Ovary (tissue), 9 donors: ENCODE measurements around the gene NCAN. TPM values are rescaled to one million over a fixed set of nuclear protein-coding genes. Genes with fewer than 3 reads are reported as not detected.

Experiments
- DNase-seq, 5 donors: peaks; one replicate each; pipeline ENCODE4 v3.0.0-alpha.2; 2019 to 2020
- H3K27ac ChIP-seq, 2 donors: fragments of 200-600 bp; one replicate each; pipeline versions ENCODE4 v1.5.1 to v1.8.0; 2019 to 2022
- H3K27me3 ChIP-seq: fragments of 200-600 bp; one replicate; pipeline ENCODE4 v1.8.0; 2022
- H3K36me3 ChIP-seq: fragments of 200-600 bp; sonication (generic); one replicate; pipeline ENCODE4 v1.5.1; 2019
- H3K4me1 ChIP-seq: one replicate; pipeline ENCODE4 v1.8.1; 2013; ENCODE audit warnings: mild to moderate bottlenecking, moderate library complexity; ENCODE audit not compliant: insufficient read depth
- H3K4me3 ChIP-seq: fragments of 200-600 bp; sonication (generic); one replicate; pipeline ENCODE4 v1.5.1; 2017
- H3K9me3 ChIP-seq, 2 donors: fragments of 200-600 bp in 1 of 2; sonication (generic) in 1 of 2; one replicate each; pipeline versions ENCODE4 v1.5.1 to v1.8.1; 2013 to 2019; ENCODE audit warnings: mild to moderate bottlenecking in 1 of 2, moderate library complexity in 1 of 2
- CTCF ChIP-seq, 3 donors: fragments of 450-650 bp in 2 of 3; fragments of 200-600 bp in 1 of 3; IDR thresholded peaks; one replicate each; pipeline versions ENCODE4 v1.5.1 to v1.8.0; 2016 to 2022; ENCODE audit warnings: antibody characterized with exemption in 3 of 3, mild to moderate bottlenecking in 1 of 3
- EP300 ChIP-seq: sonication (generic); formaldehyde crosslinking; IDR thresholded peaks from one replicate; pipeline ENCODE4 v1.6.1; 2017; ENCODE audit warnings: antibody characterized with exemption
- POLR2A ChIP-seq: fragments of 450-650 bp; IDR thresholded peaks from one replicate; pipeline ENCODE4 v1.6.1; 2017; ENCODE audit warnings: antibody characterized with exemption, mild to moderate bottlenecking, moderate library complexity
- WGBS, 3 donors: extraction: QIAGEN DNeasy Blood & Tissue Kit in 1 of 3; methylation state at CpG; one replicate each; pipeline versions ENCODE4 v1.1.5 to v1.1.7; 2013 to 2017; 5-methylcytosine and 5-hydroxymethylcytosine counted together
- intact Hi-C, 4 donors: fragments of 100-400 bp; cut with DNase I; formaldehyde crosslinking; loops; one replicate each; pipeline versions ENCODE4 v1.11.0 to v1.15.1; 2022 to 2023
- polyA plus RNA-seq, 2 donors: library from polyadenylated mRNA; stranded (reverse); fragments of 200-250 nt in 1 of 2; fragments of 350-450 nt in 1 of 2; fragmentation: Illumina TruSeq in 1 of 2; extraction: RNeasy Lipid Tissue Mini Kit (QIAGEN cat#74804) in 1 of 2; gene quantifications; one replicate each; pipeline ENCODE4 v1.2.3, GENCODE V29; 2013 to 2014
- total RNA-seq, 7 donors: library from RNA; depleted of rRNA in 2 of 7; stranded (reverse); fragments of >200 nt in 2 of 7; fragmentation: NEBNext Ultra II Directional in 3 of 7; extraction: Animal tissue kit (Norgen Biotek cat#: 25700) in 3 of 7; gene quantifications; one replicate each; pipeline versions ENCODE4 v1.1.0 to v1.2.4, GENCODE V29; 2016 to 2023
- donor health status: DM: no; HTN: no; CAD: no; lungs with moderate emphysema.
- donor health status: DM: no; HTN: no; CAD: no.
- donor health status: Bipolar disorder and iron deficiency.
- donor health status: DM: yes; HTN: yes; CAD: no.
- donor health status: DM: no; HTN: no; CAD: no.
- donor health status: DM: yes; HTN: yes; CAD: no.

Gene NCAN
- total and polyA plus RNA-seq, 9 donors = not detected

GRCh38 chr19:19227217-19227616 lies 15.5 kb downstream of the NCAN start:
- intact Hi-C loops = no loop called here
- Histone ChIP-seq H3K9me3 (no peaks in the 10 kb centered on the region), H3K4me3 (no peak overlapping the region), H3K27me3 (no peaks in the 10 kb centered on the region), H3K27ac (no peak overlapping the region), H3K36me3 (no peaks in the 10 kb centered on the region), H3K4me1 (peaks cover 2% of the 10 kb centered on the region)
- no peak for DNase-seq
- WGBS, 3 donors = 71 to 82% (median 77%) methylated on average over 4 of the region's 4 CpGs
- TF ChIP-seq EP300 (no peak), POLR2A (no peak), CTCF (IDR thresholded peaks at IDR 0.05) (no peak)

GRCh38 chr19:19229701-19230100 lies 17.9 kb downstream of the NCAN start:
- Histone ChIP-seq H3K27ac (no peak overlapping the region), H3K4me1 (peaks cover 2% of the 10 kb centered on the region), H3K36me3 (no peaks in the 10 kb centered on the region), H3K27me3 (no peaks in the 10 kb centered on the region), H3K9me3 (peaks cover 0 to 10% of the 10 kb centered on the region in 2 donors), H3K4me3 (no peak overlapping the region)
- intact Hi-C loops = no loop called here
- 51 to 70% (median 59%) methylated on average over 3 of the region's 3 CpGs for WGBS, 3 donors
- TF ChIP-seq CTCF (IDR thresholded peaks at IDR 0.05) (no peak), EP300 (no peak), POLR2A (no peak)
- no peak for DNase-seq

GRCh38 chr19:19230999-19231398 lies 19.2 kb downstream of the NCAN start:
- peaks cover 0 to 14% of the 10 kb centered on the region in 2 donors for H3K9me3 ChIP-seq
- WGBS, 3 donors = 75 to 82% (median 75%) methylated on average over 9 of the region's 9 CpGs
- no peak overlapping the region for H3K27ac ChIP-seq
- TF ChIP-seq POLR2A (no peak), CTCF (IDR thresholded peaks at IDR 0.05) (no peak), EP300 (no peak)
- H3K4me1 ChIP-seq = no peaks in the 10 kb centered on the region
- intact Hi-C loops = no loop called here
- no peak for DNase-seq
- no peak overlapping the region for H3K4me3 ChIP-seq
- no peaks in the 10 kb centered on the region for H3K36me3 ChIP-seq
- no peaks in the 10 kb centered on the region for H3K27me3 ChIP-seq

GRCh38 chr19:19232261-19232721 lies 20.5 kb downstream of the NCAN start:
- no peaks in the 10 kb centered on the region for H3K36me3 ChIP-seq
- H3K4me3 ChIP-seq = no peak overlapping the region
- intact Hi-C loops = no loop called here
- TF ChIP-seq POLR2A (no peak), CTCF (IDR thresholded peaks at IDR 0.05) (no peak), EP300 (no peak)
- H3K27me3 ChIP-seq = no peaks in the 10 kb centered on the region
- peaks cover 0 to 14% of the 10 kb centered on the region in 2 donors for H3K9me3 ChIP-seq
- no peak for DNase-seq
- no peaks in the 10 kb centered on the region for H3K4me1 ChIP-seq
- WGBS, 3 donors = 72 to 77% (median 73%) methylated on average over 19 of the region's 19 CpGs
- H3K27ac ChIP-seq = no peak overlapping the region
